Stimulated activated CD4-positive, alpha-beta T cell treated with anti-CD3 and anti-CD28 coated beads, Interleukin-1b, Interleukin-23, amount 100 ng/mL, for 24 hours (primary cell): ENCODE data around the gene MYO5C.

Source experiments
- DNase-seq, 4 experiments: peaks; one replicate each; pipeline ENCODE4 v3.0.0-alpha.2; 2020; ENCODE audit warnings: low read depth in 4 of 4, low spot score in 1 of 4

Gene MYO5C

GRCh38 chr15:52153900-52154895, 141.4 kb downstream of the MYO5C start:
- no peak for DNase-seq

DNA sequence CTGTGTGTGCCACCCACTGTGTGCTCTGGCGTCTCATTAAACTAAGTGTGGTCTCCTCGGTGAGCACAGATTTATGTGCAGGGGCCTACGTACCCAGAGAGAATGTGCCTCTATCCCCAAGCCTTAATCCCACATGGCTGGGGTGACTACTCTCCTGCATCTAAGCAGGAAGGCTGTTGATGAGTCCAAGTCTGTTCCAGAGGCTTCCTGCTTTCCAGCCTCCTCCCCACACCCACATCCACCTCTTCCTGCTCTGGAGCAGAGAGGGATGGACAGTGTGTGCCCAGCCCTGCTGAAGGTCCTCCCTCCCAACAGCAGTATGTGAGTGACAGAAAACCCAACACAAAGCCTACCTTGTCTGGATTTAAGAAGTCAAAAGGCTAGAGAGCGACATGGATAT, 144.3 kb downstream of the MYO5C start:
- no peak for DNase-seq

GRCh38 chr15:52150871-52151270, 144.7 kb downstream of the MYO5C start:
- no peak for DNase-seq

- DNase-seq = no peak
Measured at GRCh38 chr15:52150043-52150825, 145.4 kb downstream of the MYO5C start.

- no peak for DNase-seq
Measured at GRCh38 chr15:52148403-52148802, 147.2 kb downstream of the MYO5C start.

- no peak for DNase-seq
Measured at GRCh38 chr15:52146776-52147175, 148.8 kb downstream of the MYO5C start.

GRCh38 chr15:52146261-52146660, 149.3 kb downstream of the MYO5C start:
- DNase-seq = no peak

- DNase-seq = no peak
Measured at GRCh38 chr15:52144656-52145178, 150.9 kb downstream of the MYO5C start.

- DNase-seq = no peak
Measured at GRCh38 chr15:52143873-52144272, 151.7 kb downstream of the MYO5C start.
